Activated CD4-positive, alpha-beta memory T cell treated with anti-CD3 and anti-CD28 coated beads for 36 hours (primary cell): ENCODE results near the gene CCDC30. TPM values are rescaled to one million over a fixed set of nuclear protein-coding genes. Genes with fewer than 3 reads are reported as not detected.

Experiments used
- CTCF ChIA-PET: fragments of 350-600 bp; sonication (Branson Sonifier 250); formaldehyde crosslinking; loops from one replicate; lab custom pipeline; 2021; ENCODE audit warnings: antibody characterized with exemption, inconsistent platforms; lab: Charles Lee
- POLR2A ChIA-PET: fragments of 350-600 bp; sonication (Branson Sonifier 250); formaldehyde crosslinking; loops from one replicate; lab custom pipeline; 2021; ENCODE audit warnings: antibody characterized with exemption; lab: Charles Lee
- DNase-seq: peaks from one replicate; pipeline ENCODE4 v3.0.0-alpha.2; 2020
- H3K27ac Mint-ChIP-seq: one replicate; pipeline ENCODE4 v1.8.0; 2021; ENCODE audit warnings: mixed read lengths
- H3K27me3 Mint-ChIP-seq: one replicate; pipeline ENCODE4 v1.8.0; 2021; ENCODE audit warnings: mixed read lengths
- H3K36me3 Mint-ChIP-seq: one replicate; pipeline ENCODE4 v1.8.0; 2021; ENCODE audit warnings: mixed read lengths
- H3K4me1 Mint-ChIP-seq: one replicate; pipeline ENCODE4 v1.8.0; 2021; ENCODE audit warnings: low read depth, mixed read lengths
- H3K4me3 Mint-ChIP-seq: one replicate; pipeline ENCODE4 v1.8.0; 2021; ENCODE audit warnings: mild to moderate bottlenecking, mixed read lengths
- H3K9me3 Mint-ChIP-seq: one replicate; pipeline ENCODE4 v1.8.0; 2021; ENCODE audit warnings: mixed read lengths
- intact Hi-C: fragments of 100-400 bp; cut with micrococcal nuclease; formaldehyde crosslinking; loops from one replicate; pipeline ENCODE4 v1.15.1; 2023
- total RNA-seq, 2 experiments: library from RNA; stranded (reverse); gene quantifications; one replicate each; pipeline ENCODE4 v1.2.3, GENCODE V29; 2021

Gene CCDC30
- total RNA-seq, 2 experiments from 2014 or later = 1.5 to 2.3 TPM

DNA sequence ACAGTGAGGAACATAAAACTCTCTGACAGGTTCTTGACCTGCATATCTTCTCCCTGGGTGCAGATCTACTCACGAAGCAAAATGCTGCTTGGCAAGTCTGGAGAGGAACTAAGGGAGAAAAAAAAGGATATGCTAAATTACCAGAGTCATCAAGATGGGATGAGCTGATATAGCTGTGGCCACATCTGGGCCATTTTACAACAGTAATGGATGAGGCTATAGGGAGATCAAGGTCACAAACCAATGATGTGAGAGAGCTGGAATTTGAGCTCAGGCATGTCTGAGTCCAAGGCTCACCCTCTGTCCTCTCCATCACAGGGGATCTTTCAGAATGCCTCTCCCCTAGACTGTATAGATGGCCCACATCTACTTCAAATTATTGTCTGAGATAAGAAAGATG is 33.5 kb upstream of the CCDC30 start:
- intact Hi-C loops = no loop called here
- Mint-ChIP-seq H3K9me3 (no peaks in the 10 kb centered on the region), H3K4me1 (no peaks in the 10 kb centered on the region), H3K27ac (no peak overlapping the region), H3K4me3 (no peak overlapping the region), H3K27me3 (peaks cover 1% of the 10 kb centered on the region), H3K36me3 (no peaks in the 10 kb centered on the region)
- CTCF ChIA-PET = no interaction called here
- no peak for DNase-seq
- POLR2A ChIA-PET = no interaction called here

DNA sequence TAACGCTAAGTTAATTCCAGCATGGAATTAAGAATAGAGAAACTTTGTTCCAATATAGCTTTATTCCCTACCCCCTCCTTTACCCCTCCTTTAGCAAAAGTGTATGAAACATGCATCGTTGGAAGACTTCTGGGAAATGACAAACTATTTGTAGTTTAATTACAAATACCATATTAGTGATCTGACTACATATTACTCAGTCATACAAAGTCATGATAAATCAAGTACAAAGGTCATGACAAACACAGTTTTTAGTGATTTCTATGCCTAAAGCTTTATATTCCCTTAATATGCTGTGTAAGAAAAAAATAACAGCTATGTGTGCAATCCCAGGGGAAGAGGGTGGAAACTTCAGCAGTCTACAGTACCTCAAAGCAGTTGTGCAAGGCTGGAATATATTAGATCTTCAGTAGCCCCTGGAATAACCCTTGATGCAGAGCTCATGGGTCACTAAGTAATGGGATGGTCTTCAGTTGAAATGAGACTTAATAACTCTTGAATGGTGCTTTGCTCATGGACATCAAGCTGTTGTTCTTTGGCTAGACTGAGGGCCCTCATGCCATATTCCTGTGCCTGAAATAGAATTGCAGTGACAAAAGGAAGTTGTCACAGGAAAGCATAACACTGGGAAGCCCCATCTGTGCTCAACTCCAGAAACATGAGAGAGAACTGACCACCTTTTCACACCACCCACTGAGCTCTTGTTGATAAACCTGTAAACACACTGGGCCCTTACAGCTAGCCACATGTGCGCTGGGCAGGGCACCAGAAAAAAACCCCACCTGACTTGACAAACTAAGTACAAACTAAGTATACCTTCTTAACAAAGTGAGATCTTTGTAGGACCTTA is 32.6 kb upstream of the CCDC30 start:
- H3K27me3 Mint-ChIP-seq = peaks cover under 1% of the 10 kb centered on the region

DNA sequence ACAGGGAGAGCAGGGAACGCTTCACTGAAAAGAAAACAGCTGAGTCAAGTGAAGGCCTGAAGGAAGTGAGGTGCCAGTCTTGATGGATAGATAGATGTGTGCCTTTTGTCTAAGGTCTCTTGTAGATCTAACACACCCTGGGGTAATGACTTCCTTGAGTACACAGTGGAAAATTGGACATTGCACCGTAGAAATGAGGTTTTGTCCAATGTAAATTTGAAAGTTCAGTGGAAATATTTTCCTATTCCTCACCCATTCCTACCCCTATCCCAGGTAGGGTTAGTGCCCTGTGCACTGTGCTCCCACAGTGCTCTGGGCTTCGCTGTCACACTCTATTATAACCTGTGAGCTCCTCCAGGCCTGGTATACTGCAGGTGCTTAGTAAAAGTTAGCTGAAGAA is 31.6 kb upstream of the CCDC30 start:
- DNase-seq = no peak
- POLR2A ChIA-PET = no interaction called here
- no peaks in the 10 kb centered on the region for H3K4me1 Mint-ChIP-seq
- no peaks in the 10 kb centered on the region for H3K9me3 Mint-ChIP-seq
- H3K36me3 Mint-ChIP-seq = no peaks in the 10 kb centered on the region
- CTCF ChIA-PET = no interaction called here
- H3K4me3 Mint-ChIP-seq = no peak overlapping the region
- no peak overlapping the region for H3K27ac Mint-ChIP-seq
- intact Hi-C loops = no loop called here
- H3K27me3 Mint-ChIP-seq = no peaks in the 10 kb centered on the region

More for the DNA sequence above, 32.6 kb upstream of the CCDC30 start:
- CTCF ChIA-PET = no interaction called here
- H3K4me1 Mint-ChIP-seq = no peaks in the 10 kb centered on the region
- no peaks in the 10 kb centered on the region for H3K36me3 Mint-ChIP-seq
- intact Hi-C loops = no loop called here
- H3K4me3 Mint-ChIP-seq = no peak overlapping the region
- no peak for DNase-seq
- H3K27ac Mint-ChIP-seq = no peak overlapping the region
- POLR2A ChIA-PET = no interaction called here
- H3K9me3 Mint-ChIP-seq = no peaks in the 10 kb centered on the region

DNA sequence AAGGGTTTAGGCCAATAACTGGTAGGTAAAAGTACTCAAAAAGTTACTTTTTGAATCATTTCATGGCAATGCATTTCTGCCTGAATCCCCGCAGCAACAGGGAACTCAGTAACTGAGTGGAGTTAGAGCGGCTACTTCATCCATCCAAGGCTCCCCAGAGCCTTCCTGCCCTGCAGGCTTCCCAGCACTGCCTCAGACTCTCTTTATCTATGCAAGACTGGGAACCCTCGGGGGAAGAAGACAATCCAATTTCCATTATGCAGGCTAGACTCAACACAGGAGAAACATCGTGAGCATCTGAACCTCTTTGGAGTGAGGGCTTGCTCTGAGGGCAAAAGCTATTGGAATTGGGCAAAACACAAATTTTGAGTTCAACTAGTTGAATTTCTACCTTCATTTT is 30.4 kb upstream of the CCDC30 start:
- H3K4me1 Mint-ChIP-seq = no peaks in the 10 kb centered on the region
- ChIA-PET CTCF (no interaction called here), POLR2A (no interaction called here)
- intact Hi-C loops = no loop called here
- H3K4me3 Mint-ChIP-seq = no peak overlapping the region
- no peaks in the 10 kb centered on the region for H3K36me3 Mint-ChIP-seq
- H3K27ac Mint-ChIP-seq = no peak overlapping the region
- H3K27me3 Mint-ChIP-seq = no peaks in the 10 kb centered on the region
- H3K9me3 Mint-ChIP-seq = no peaks in the 10 kb centered on the region
- DNase-seq = no peak

DNA sequence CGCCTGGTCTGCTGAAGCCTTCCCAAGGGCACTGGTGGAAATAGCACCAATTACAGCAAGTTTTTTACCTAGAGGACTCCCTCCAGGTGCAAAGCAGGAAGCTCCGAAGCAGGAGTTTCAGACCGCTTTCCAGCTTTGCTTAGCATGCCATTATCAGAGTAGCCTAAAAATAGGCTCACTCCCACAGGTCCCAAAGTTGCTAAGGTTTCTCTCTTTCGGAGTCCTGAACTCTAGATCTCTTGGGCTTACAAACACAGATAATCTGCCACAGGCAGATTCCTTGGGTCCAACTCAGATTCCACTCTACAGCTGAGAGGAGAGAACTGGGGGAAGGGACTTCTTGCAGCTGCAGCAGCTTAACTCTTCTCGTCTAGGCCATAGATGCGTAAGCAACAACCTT is 29.7 kb upstream of the CCDC30 start:
- H3K4me3 Mint-ChIP-seq = no peak overlapping the region
- CTCF ChIA-PET = no interaction called here
- no peaks in the 10 kb centered on the region for H3K4me1 Mint-ChIP-seq
- no peaks in the 10 kb centered on the region for H3K9me3 Mint-ChIP-seq
- no peak overlapping the region for H3K27ac Mint-ChIP-seq
- intact Hi-C loops = no loop called here
- H3K27me3 Mint-ChIP-seq = no peaks in the 10 kb centered on the region
- POLR2A ChIA-PET = no interaction called here
- H3K36me3 Mint-ChIP-seq = no peaks in the 10 kb centered on the region
- DNase-seq = no peak

DNA sequence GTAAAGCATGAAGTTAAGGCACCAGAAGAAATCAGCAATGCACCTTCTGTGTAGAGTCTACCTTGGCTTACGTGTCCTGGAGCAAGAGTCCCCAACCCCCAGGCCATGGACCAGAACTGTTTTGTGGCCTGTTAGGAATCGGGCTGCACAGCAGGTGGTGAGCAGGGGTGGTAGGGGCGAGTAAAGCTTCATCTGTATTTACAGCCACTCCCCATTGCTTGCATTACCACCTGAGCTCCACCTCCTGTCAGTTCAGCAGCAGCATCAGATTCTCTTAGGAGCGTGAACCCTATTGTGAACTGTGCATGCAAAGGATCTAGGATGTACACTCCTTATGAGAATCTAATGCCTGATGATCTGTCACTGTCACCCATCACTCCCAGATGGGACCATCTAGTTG is 28.7 kb upstream of the CCDC30 start:
- Mint-ChIP-seq H3K27me3 (no peaks in the 10 kb centered on the region), H3K9me3 (no peaks in the 10 kb centered on the region), H3K27ac (no peak overlapping the region), H3K36me3 (no peaks in the 10 kb centered on the region), H3K4me1 (no peaks in the 10 kb centered on the region), H3K4me3 (no peak overlapping the region)
- ChIA-PET CTCF (no interaction called here), POLR2A (no interaction called here)
- DNase-seq = no peak
- intact Hi-C loops = no loop called here

DNA sequence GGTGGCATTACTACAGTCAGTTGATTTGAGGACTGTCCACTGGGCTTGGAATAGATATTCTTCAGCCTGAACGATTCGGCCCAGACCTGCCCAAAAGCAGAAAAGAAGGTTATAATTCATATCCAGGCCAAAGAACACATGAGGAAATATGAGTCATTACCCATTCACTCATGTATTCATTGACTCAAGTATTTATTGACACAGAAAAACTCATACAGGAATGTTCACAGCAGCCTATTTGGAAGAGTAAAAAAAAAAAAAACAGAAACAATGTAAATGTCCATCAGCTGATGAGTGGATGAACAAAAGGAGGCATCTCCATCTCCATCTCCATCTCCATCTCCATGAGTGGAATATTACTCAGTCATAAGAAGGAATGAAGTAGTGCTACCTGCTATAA is 23.1 kb upstream of the CCDC30 start:
- Mint-ChIP-seq H3K36me3 (no peaks in the 10 kb centered on the region), H3K4me1 (no peaks in the 10 kb centered on the region), H3K9me3 (no peaks in the 10 kb centered on the region), H3K4me3 (no peak overlapping the region), H3K27ac (no peak overlapping the region), H3K27me3 (no peaks in the 10 kb centered on the region)
- intact Hi-C loops = no loop called here
- DNase-seq = no peak
- POLR2A ChIA-PET = no interaction called here
- CTCF ChIA-PET = no interaction called here

DNA sequence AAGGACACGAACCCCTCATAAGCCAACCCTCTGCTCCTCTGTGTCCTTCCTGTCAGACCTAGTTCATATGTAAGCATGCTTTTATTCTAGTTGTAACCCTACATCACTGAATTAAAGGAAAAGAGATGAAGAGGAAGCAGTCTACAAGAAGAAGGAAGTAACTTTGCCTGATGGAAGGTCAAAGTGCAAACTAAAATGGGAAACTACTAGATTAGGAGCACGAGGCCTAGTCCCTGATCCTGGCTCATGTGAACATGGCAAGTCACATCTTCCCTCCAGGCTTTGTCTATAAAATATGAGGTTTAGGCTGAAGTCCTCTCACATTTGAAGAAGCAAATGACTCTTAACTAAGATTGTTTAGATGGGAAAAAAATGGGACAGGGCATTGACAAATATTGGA is 20.4 kb upstream of the CCDC30 start:
- Mint-ChIP-seq H3K36me3 (no peaks in the 10 kb centered on the region), H3K4me3 (no peak overlapping the region), H3K27ac (no peak overlapping the region), H3K9me3 (no peaks in the 10 kb centered on the region), H3K4me1 (no peaks in the 10 kb centered on the region), H3K27me3 (no peaks in the 10 kb centered on the region)
- intact Hi-C loops = no loop called here
- DNase-seq = no peak
- ChIA-PET POLR2A (no interaction called here), CTCF (no interaction called here)

DNA sequence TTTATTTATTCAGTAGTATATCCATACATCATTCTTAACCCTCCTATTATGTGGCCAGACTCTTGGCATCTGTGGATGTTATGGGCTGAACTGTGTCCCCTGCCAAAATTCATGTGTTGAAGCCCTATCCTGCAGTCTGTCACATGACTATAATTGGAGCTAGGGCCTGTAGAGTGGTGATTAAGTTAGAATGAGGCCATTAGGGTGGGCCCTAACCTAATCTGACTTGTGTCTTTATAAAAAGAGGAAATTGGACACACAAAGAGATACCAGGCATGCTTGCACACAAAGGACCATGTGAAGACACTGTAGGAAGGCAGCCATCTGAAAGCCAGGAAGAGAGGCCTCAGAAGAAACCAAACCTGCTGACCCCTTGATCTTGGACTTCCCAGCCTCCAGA is 13.8 kb upstream of the CCDC30 start:
- ChIA-PET CTCF (no interaction called here), POLR2A (no interaction called here)
- H3K9me3 Mint-ChIP-seq = no peaks in the 10 kb centered on the region

DNA sequence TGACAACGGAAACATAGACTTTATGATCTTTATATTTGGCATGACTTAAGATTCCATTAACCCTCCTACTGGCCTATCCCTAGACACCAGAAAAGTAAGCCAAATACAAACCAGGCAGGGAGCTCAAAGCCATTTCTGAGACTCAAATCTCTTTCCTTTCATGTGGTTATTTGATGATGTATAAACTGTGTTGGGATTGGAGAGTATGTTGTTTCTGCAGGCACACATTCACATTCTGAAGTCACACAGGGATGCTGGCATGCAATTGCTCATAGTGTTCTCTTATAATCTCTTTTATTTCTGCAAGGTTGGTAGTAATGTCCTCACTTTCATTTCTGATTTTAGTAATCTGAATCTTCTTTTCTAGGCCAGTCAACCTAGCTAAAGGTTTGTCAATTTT is 13.0 kb upstream of the CCDC30 start:
- DNase-seq = no peak
- Mint-ChIP-seq H3K27ac (no peak overlapping the region), H3K27me3 (no peaks in the 10 kb centered on the region), H3K9me3 (no peaks in the 10 kb centered on the region), H3K36me3 (no peaks in the 10 kb centered on the region), H3K4me3 (no peak overlapping the region), H3K4me1 (no peaks in the 10 kb centered on the region)
- intact Hi-C loops = no loop called here
- ChIA-PET POLR2A (no interaction called here), CTCF (interaction anchor here (0.7 kb wide), 1 partner anchor 128 kb away, joined by 3 read pairs; no protein-coding TSS in a partner anchor)

More for the DNA sequence above, 13.8 kb upstream of the CCDC30 start:
- no peak for DNase-seq
- no peaks in the 10 kb centered on the region for H3K27me3 Mint-ChIP-seq
- no peak overlapping the region for H3K4me3 Mint-ChIP-seq
- H3K36me3 Mint-ChIP-seq = no peaks in the 10 kb centered on the region
- no peak overlapping the region for H3K27ac Mint-ChIP-seq
- intact Hi-C loops = no loop called here
- H3K4me1 Mint-ChIP-seq = no peaks in the 10 kb centered on the region

DNA sequence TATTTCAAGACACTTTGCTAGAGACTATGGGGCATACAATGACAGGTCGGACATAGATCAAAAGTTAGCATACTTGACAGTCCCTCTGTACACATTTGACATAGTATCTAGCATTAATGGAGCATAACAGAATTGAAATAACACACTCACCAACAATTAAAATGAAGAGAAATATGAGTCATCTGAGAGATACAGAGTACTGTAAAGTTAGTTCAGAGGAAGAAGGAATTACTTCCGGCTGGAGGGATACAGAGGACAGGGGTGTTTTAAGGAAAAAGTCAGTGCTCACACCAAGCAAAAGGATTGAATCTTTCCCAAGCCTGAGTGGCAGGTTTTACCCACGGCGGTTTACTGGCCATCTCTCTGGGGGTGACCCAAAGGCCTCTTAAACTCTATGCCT is 9.7 kb upstream of the CCDC30 start:
- Mint-ChIP-seq H3K27ac (no peak overlapping the region), H3K4me1 (peaks cover 15% of the 10 kb centered on the region), H3K27me3 (no peaks in the 10 kb centered on the region), H3K4me3 (no peak overlapping the region), H3K9me3 (no peaks in the 10 kb centered on the region), H3K36me3 (peaks cover 13% of the 10 kb centered on the region)
- POLR2A ChIA-PET = no interaction called here
- intact Hi-C loops = no loop called here
- CTCF ChIA-PET = no interaction called here
- DNase-seq = no peak

DNA sequence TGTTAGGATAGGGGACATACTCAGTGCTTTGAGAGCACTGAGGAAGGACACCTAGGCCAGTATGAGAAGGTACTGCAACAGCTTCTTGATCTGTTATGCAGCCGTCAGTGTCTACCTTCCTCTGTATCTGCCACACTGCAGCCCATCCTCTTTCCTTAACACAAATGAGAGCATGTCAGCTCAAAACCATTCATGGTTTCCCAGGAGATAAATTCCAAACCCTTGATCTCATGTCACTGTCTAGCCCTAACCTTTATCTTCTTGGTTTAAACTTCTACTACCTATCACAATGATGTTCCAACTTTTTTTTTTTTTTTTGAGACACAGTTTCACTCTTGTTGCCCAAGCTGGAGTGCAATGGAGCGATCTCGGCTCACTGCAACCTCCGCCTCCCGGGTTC is 8.7 kb upstream of the CCDC30 start:
- intact Hi-C loops = no loop called here
- DNase-seq = no peak
- Mint-ChIP-seq H3K4me1 (peaks cover 19% of the 10 kb centered on the region), H3K36me3 (peaks cover 20% of the 10 kb centered on the region), H3K27ac (no peak overlapping the region), H3K9me3 (no peaks in the 10 kb centered on the region), H3K4me3 (no peak overlapping the region), H3K27me3 (no peaks in the 10 kb centered on the region)
- ChIA-PET POLR2A (interaction anchor here (0.6 kb wide), 1 partner anchor 776 kb away, joined by 4 read pairs; no protein-coding TSS in a partner anchor), CTCF (no interaction called here)
